Activated naive CD8-positive, alpha-beta T cell treated with anti-CD3 and anti-CD28 coated beads, Interleukin-2, amount 50 U/mL, for 16 hours (primary cell): Measurements from ENCODE around the gene SDR42E2.
"Not testable (repeated sequence)": the region's sequence is repeated elsewhere in the genome, so short reads cannot be mapped to it uniquely, and the experiment has no call there.

ENCODE experiments used
- DNase-seq: peaks from one replicate; pipeline ENCODE4 v3.0.0-alpha.2; 2020; ENCODE audit warnings: low read depth, low spot score

Gene SDR42E2

DNA sequence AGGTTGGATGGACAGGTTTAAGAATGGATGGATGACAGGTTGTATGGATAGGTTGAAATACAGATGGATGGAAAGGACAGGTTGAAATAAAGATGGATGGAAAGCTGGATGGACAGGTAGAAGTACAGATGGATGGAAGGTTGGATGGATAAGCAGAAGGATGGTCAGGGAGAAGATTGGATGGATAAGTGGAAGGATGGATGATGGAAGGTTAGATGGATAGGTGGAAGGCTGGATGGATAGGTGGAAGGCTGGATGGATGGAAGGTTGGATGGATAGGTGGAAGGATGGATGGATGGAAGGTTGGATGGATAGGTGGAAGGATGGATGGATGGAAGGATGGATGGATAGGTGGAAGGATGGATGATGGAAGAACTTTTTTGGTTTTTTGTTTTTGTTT lies 905 bp upstream of the SDR42E2 start:
- DNase-seq, result no peak

- DNase-seq, result no peak
Measured at GRCh38 chr16:22162656-22163009, 327 bp downstream of the SDR42E2 start.

- DNase-seq, result no peak
Measured at GRCh38 chr16:22163806-22164205, 1.5 kb downstream of the SDR42E2 start.

DNA sequence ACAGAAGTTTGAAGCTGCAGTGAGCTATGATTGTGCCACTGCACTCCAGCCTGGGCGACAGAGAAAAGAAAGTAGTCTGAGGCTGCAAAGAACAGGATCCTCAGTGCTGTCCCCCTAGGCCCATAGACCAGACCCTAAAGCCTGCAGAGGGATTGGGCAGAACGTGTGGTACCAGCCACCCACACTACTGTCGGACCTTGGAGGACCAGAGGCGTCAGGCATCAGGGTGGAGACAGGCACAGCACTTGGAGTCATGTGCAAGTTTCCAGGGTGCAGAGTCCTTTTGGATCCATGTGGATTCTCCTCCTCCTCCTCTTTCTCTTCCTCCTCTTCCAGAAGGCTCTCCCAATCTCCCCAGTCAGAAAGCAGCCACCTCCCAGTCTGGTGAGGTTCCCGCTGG lies 2.2 kb downstream of the SDR42E2 start:
- DNase-seq, result no peak

- DNase-seq, result no peak
Measured at GRCh38 chr16:22165508-22166285, 3.4 kb downstream of the SDR42E2 start.

- DNase-seq, result no peak
Measured at GRCh38 chr16:22171953-22172352, 9.6 kb downstream of the SDR42E2 start.

GRCh38 chr16:22172642-22173041 lies 10.3 kb downstream of the SDR42E2 start:
- DNase-seq, result not testable (repeated sequence)

GRCh38 chr16:22174642-22175041 lies 12.3 kb downstream of the SDR42E2 start:
- no peak for DNase-seq

DNA sequence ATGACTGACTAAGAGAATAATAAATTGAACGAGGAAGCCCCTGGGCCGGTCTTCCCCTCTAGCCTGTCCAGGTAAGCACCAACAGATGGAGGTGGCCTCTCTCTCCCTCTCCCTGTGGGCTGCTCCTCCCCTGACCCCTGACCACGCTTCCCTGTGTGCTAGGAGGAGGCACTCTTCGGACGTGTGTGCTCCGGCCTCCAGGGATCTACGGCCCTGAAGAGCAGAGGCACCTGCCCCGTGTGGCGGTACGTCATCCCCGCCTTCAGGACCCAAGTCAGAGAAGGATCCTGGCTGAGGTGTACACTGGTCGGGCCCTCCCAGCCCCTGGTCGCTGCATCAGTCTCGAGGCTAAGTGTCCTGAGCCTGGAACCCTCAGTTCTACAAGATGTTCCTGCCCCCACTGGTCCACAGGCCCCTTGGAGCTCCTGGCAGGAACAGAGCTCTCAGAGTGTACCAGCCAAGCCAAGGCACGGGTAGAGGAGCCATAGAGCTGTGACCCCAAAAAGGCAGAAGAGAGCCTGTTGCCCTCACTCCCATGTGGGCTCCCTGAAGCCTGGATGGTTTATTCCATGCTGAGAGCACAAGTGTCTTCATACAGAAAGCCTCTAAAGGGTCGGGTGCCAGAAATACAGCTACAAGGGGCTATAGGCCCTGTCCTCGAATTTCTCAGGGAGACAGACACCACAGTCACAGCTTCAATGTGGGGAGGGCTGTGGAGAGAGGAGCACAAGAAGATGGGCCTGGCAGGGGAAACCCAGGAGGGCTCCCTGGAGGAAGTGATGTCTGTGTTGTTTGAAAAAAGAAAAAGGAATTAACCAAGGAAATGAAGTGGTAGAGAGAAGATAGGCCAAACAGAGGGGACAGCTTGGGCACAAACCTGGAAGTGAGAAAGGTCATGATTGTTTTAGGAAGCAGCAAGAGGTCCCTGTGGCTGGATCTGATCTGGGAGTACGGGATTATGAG lies 15.9 kb downstream of the SDR42E2 start:
- no peak for DNase-seq

GRCh38 chr16:22181426-22181825 lies 19.1 kb downstream of the SDR42E2 start:
- no peak for DNase-seq

DNA sequence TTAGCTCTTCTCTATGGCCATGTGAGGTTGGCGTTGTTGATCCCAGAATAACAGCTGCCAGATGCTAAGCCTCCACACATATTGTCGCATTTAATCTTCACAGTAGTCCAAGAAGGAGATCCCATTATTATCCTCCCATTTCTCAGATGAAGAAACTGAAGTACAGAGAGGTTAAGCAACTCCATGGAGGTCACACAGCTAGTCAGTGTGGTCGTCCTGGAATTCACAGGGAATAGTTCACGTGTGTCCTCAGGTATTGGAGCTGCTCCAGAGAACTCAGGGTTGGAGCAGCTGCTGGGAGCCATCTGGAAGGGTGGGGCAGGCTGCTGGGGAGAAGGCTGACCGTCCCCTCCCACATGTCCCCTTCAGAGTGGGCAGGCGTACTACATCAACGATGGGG lies 19.5 kb downstream of the SDR42E2 start:
- DNase-seq, result no peak

- no peak for DNase-seq
Measured at GRCh38 chr16:22183335-22183734, 21.0 kb downstream of the SDR42E2 start.

GRCh38 chr16:22183901-22184614 lies 21.8 kb downstream of the SDR42E2 start:
- DNase-seq, result no peak

DNA sequence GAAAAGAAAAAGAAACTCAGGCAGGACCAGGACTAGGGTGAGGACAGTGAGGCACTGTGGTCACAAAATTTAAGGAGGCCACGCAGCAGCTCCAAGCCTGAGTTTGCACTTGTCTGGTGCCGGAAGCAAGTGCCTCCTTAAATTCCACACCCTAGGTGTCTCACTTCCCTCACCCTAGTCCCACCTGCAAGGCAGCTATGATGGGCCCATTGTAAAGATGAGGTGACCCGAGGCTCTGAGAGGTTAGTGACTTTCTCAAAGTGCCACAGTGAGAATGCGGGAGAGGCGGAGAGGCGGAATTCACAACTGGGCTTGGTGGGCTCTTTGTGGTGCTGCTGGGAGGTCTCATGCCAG lies 22.3 kb downstream of the SDR42E2 start:
- DNase-seq, result no peak

GRCh38 chr16:22186517-22186916 lies 24.2 kb downstream of the SDR42E2 start:
- no peak for DNase-seq

DNA sequence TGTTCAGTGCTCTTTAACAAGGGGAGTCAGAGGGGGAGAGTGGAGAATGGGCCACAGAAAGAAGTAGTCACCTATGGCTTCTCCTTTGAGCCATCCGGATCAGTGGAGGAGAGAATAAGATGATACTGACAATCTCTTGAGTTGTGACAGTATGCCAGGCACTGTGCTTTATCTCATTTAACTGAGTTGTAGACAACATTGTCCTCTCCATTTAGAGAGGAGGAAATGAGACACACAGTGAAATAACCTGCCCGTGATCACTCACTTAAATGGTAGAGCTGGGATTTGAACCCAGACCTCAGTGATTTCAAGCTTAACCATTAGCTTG lies 25.9 kb downstream of the SDR42E2 start:
- DNase-seq, result no peak

GRCh38 chr16:22188595-22189442 lies 26.5 kb downstream of the SDR42E2 start:
- DNase-seq, result peak; percentile 12

DNA sequence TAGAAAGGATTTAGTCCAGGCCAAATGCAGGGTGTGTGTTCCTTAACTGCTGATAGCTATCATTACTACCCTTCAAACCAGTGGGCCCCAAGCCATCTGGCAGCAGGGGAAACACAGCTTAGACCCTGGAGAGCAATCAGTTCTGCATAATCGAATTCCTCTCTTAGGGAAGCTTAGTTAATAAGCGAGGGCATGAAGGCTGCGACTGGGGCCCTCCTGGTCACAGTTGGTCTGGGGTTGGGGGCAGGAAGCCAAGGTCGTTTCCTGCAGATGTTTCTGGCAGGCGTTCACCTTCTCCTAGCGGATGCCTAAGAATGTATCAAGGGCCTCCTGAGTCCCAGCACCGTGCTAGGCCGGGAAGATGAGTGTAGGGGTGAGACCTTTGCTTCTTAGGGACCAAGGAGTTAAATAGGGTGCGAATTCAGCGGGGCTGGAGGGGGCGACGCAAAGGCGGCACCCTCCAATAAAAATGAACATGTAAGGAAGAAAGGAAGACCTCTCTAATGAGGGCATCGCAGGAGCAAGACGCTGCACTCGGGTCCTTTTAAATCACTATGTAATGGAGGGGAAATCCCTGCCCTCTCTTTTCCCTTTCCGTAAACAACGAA lies 27.3 kb downstream of the SDR42E2 start:
- no peak for DNase-seq

DNA sequence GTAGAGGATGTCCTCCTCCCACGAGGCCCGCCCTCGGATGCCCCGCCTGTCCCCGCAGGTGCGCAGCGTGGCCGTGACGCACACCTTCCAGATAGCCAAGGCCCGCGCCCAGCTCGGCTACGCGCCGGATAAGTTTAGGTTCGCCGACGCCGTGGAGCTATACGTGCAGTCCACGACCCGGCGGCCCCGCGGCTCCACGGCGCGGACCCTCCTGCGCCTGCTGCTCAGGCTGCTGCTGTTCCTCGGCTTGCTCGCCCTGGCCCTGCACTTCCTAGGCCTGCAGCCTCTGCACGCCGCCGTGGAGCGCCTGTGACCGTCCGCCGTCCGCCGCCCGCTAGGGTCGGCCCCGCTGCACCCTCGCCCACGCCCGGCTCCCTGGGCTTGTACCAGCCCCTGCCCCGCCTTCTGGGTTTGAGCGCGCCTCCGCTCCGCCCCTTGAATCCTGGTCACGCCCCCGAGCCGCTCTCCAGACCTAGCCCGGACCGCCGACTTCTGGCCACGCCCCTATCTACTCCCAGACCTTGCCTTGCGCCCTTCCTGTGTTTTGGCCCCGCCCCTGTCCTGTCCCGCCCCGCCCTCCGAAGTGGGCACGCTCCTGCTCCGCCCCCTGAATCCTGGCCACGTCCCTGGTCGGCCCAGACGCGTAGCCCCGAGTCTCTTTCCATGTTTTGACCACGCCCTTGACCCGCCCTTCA lies 27.9 kb downstream of the SDR42E2 start:
- DNase-seq, result peak; percentile 75

DNA sequence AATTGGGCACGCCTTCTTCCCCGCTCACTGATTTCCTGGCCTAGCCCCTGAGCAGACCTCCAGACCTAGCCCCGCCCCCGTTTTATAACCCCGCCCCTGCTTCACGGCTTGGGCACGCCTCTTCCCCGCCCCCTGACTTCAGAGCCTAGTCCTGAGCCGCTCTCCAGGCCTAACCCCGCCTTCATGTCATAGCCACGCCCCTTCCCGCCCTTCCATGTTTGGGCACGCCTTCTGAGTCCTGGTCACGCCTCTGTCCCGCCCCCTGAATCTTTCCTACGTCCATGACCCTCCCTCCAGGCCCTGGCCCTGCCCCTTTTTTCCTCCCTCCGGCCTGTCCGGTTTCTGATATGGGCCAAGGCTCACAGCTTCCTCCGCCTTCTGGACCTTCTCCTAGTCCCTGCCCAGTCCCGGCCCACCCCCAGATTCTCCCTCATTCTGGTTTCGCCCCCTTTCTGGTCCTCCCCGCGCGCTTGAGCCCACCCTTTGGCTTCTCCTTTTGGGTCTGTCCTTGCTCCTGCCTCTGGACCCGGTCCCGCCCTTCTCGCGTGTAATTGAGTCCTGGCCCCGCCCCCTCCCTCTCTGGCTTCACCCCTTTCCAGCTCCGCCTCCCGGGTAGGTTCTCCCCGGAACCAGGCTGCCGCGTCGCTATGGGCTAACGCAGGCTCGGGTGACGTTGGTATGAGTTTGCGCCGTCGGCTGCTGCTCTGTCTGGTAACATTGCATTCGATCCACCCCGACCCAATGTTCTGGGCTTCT lies 28.6 kb downstream of the SDR42E2 start:
- peak; percentile 100 for DNase-seq
